Measurements from ENCODE around the gene AGAP3.
A peak's percentile ranks its signal among the peaks of the same experiment; 100 is the strongest.

Gene AGAP3

DNA sequence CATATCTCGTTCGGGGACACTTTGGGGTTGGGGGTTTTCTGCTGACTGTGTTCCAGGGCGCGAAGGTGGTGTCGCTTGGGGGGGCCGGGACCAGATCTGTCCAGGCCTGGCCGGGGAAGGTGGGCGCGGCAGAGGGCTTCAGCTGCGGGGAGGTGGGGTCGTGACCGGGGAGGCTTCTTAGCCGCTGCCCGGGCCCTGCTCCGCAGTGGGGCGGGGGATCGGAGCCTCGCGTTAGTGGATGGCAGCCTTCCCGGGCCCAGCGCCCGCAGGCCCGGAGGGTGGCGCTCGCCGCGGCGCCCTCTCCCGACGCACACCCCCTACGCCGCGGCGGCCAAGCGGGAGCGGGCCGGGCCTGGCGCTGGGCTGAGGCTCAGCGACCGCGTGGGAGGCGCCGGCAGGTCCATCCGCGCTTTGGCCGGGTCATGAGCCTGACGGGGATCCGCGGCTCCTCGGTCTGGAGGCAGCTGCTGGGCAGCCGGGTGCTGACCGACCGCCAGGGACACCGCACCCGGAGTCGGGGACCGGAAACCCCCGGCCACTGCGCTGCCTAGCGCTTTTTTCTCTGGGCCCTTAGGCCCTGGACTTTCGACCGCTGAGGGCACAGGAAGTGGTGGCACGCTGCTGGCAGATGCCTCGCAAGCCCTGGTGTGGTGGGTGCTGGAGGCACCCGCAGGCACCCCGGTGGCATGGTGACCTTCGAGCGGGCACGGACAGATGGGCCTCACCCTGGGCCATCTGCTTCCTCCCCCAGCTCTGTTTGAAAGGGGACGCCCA is 1.2 kb downstream of the AGAP3 start:
- TF ChIP-seq, protein P1, sequence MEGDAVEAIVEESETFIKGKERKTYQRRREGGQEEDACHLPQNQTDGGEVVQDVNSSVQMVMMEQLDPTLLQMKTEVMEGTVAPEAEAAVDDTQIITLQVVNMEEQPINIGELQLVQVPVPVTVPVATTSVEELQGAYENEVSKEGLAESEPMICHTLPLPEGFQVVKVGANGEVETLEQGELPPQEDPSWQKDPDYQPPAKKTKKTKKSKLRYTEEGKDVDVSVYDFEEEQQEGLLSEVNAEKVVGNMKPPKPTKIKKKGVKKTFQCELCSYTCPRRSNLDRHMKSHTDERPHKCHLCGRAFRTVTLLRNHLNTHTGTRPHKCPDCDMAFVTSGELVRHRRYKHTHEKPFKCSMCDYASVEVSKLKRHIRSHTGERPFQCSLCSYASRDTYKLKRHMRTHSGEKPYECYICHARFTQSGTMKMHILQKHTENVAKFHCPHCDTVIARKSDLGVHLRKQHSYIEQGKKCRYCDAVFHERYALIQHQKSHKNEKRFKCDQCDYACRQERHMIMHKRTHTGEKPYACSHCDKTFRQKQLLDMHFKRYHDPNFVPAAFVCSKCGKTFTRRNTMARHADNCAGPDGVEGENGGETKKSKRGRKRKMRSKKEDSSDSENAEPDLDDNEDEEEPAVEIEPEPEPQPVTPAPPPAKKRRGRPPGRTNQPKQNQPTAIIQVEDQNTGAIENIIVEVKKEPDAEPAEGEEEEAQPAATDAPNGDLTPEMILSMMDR (IDR thresholded peaks at IDR 0.05; ENCODE audit: low read depth, low read length), result peak; percentile 10
- TF ChIP-seq MYC (IDR thresholded peaks at IDR 0.05; ENCODE audit: low read depth, low read length) (no peak; the same call in 1 of the 2 replicates), POLR2A (IDR thresholded peaks at IDR 0.05; ENCODE audit: extremely low read depth, insufficient read length) (no peak)
- TF ChIP-seq, protein P2, sequence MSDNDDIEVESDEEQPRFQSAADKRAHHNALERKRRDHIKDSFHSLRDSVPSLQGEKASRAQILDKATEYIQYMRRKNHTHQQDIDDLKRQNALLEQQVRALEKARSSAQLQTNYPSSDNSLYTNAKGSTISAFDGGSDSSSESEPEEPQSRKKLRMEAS (IDR thresholded peaks at IDR 0.05; ENCODE audit: low read depth, low read length), result peak; percentile 52
- peak; percentile 83 for DNase-seq (ENCODE audit: low read depth)
- H3K4me3 ChIP-seq (ENCODE audit: low read depth, low read length), result peak overlapping the region; percentile 63

DNA sequence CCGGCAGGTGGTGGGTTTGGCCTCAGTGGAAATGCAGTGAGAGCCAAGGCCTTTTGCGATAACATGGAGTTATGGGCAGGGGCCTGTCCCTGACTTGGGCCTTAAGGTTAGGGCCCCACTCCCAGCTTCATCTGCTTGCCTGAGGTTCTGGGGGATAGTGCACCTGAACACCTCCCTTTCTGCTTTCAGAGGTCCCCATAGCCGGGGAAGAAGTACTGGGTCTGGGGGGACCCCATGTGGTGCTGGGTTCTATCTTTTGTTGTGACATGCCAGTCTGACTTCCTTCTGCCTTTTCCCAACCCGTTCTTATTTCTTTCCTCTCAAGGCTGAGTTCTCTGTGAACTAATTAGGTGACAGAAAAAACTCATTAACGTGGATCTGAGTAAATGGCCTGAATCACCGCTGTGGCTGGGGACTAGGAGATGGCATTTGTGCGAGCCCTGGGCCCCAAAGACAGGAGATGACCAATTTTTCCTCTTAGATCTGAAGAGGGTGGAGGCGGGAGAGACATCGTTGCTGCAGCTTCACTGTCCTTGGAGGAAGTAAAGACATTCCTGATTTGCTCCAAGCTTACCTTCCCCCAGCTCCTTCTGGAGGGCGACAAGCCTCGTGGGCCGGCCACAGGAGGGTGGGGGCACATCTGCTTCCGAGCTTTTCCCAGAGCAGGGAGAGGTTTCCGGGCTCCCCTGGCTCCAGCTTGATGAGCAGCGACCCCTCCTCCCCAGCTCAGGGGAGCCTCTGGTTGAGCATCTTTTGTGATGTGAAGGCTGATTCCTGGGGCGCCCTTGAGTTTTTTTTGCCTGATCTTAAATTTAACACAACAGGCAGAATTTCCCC is 2.0 kb downstream of the AGAP3 start:
- TF ChIP-seq POLR2A (IDR thresholded peaks at IDR 0.05; ENCODE audit: extremely low read depth, insufficient read length) (no peak), MYC (IDR thresholded peaks at IDR 0.05; ENCODE audit: low read depth, low read length) (no peak)
- TF ChIP-seq, protein P2 (IDR thresholded peaks at IDR 0.05; ENCODE audit: low read depth, low read length), result no peak; the same call in 1 of the 2 replicates
- TF ChIP-seq, protein P1 (IDR thresholded peaks at IDR 0.05; ENCODE audit: low read depth, low read length), result no peak
- H3K4me3 ChIP-seq (ENCODE audit: low read depth, low read length), result peak overlapping the region; percentile 63
- no peak for DNase-seq (ENCODE audit: low read depth)

DNA sequence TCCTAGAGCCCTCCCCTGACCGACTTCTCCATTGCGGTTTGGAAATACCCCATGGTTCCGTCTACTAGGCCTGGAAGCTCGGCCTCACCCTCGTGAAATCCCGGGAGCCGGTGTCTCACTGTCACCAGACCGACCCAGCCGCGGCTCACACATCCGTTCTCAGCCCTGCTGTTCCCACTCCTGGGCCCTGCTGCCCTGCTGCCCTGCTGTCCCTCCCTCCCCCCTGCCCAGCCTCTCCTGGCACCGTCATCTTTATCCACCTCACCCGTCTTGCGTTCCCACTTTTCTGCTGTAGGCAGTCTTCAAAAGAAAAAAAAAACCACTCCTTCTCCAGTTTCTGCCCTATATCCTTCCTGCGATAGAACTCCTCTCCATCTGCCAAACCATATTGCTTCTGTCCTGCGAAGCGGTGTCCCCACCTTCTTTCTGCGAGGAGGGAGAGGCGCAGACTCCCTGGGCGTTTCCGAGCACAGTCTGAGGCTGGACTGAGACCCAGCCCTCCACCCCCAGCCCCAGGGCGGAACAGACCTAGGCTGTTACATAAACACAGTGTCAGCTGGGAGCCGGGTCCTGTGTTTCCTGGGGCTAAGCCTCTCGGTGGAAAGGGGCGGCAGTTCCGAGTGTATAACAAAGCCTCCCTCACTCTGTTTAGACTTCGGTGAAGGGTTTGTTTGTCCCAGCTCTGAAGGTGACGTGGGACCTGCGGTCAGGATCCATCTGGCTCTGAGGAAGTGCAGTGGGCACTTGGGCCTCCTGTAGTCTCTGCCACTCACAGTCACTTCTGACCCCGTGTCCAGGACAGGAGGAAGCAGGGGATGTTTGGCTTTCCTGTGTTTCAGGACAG is 2.8 kb downstream of the AGAP3 start:
- no peak for DNase-seq (ENCODE audit: low read depth)
- H3K4me3 ChIP-seq (ENCODE audit: low read depth, low read length), result no peak overlapping the region
- TF ChIP-seq, protein P2 (IDR thresholded peaks at IDR 0.05; ENCODE audit: low read depth, low read length), result no peak
- TF ChIP-seq POLR2A (IDR thresholded peaks at IDR 0.05; ENCODE audit: extremely low read depth, insufficient read length) (no peak), MYC (IDR thresholded peaks at IDR 0.05; ENCODE audit: low read depth, low read length) (no peak)
- TF ChIP-seq, protein P1 (IDR thresholded peaks at IDR 0.05; ENCODE audit: low read depth, low read length), result no peak

DNA sequence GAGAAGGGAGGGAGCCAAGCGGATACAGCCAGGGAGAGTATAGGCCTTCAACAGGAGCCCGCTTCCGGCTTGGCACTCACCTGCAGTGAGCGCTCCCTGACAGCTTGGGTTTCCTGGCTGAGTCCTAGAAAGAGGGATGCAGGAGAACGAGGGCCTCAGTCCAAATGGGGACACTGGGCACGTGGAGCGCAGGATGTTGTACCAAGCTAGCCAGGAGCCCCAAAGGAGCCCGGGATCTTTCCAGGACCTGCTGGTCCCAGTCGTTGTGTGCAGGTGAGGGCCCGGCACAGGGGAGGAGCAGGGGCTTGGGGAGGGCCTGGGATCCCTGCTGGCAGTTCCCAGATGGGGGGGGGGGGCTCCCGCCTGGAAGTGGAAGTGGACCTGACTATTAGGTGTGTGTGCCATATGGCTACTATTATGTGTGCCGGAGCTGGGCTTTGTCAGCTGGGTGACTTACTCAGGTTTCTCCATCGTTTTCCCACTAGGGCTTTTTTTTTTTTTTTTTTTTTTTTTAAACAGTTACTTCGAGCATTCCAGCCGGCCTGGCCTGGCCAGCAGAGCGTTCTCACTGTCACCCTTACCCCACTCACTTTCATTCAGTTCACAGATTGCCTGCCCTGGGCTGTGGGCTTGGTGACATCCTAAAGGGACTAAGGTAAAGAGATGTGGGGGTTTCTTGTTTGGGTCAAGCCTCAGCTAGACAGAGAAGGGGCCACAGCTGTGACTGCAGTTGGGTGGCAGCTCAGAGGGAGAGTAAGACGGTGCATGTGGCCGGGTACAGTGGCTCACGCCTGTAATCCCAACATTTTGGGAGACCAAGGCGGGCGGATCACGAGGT is 3.8 kb downstream of the AGAP3 start:
- TF ChIP-seq MYC (IDR thresholded peaks at IDR 0.05; ENCODE audit: low read depth, low read length), result no peak
- TF ChIP-seq, protein P1 (IDR thresholded peaks at IDR 0.05; ENCODE audit: low read depth, low read length), result no peak
- TF ChIP-seq, protein P2 (IDR thresholded peaks at IDR 0.05; ENCODE audit: low read depth, low read length), result no peak
- no peak for TF ChIP-seq POLR2A (IDR thresholded peaks at IDR 0.05; ENCODE audit: extremely low read depth, insufficient read length)
- H3K4me3 ChIP-seq (ENCODE audit: low read depth, low read length), result no peak overlapping the region
- no peak for DNase-seq (ENCODE audit: low read depth)
